HG02763 (cell line): ENCODE data around the gene C14orf132.

ENCODE experiments used
- ATAC-seq: cut with Tn5 transposase; IDR thresholded peaks from one replicate; pipeline ENCODE4 v1.9.1; 2021; ENCODE audit warnings: mild to moderate bottlenecking, moderate library complexity; ENCODE audit not compliant: unreplicated experiment

C14orf132 gene

GRCh38 chr14:96039633-96040311, 610 bp downstream of the C14orf132 start:
- ATAC-seq, result no peak

GRCh38 chr14:96040828-96041371, 1.7 kb downstream of the C14orf132 start:
- no peak for ATAC-seq

- no peak for ATAC-seq
These were observed 3.2 kb downstream of the C14orf132 start for GRCh38 chr14:96042248-96042930.

DNA sequence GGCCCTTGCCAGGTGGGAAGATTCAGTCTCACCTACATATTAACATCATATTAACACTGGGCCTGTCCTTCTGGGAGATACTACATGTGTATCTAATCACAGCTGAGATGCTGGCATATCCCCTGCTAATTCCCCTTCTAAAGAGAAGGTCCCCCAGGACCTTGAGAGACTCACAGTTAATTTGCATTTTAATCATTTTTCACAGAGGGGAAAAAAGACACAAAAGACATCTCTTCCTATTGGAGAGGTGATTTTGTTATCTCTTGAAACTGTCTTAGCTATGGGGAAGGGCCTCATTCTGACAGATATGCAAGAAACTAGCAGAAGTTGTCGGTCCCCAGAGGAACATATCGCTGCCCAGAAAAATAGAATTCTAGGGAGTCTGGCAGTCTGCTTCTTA, 7.5 kb downstream of the C14orf132 start:
- no peak for ATAC-seq

DNA sequence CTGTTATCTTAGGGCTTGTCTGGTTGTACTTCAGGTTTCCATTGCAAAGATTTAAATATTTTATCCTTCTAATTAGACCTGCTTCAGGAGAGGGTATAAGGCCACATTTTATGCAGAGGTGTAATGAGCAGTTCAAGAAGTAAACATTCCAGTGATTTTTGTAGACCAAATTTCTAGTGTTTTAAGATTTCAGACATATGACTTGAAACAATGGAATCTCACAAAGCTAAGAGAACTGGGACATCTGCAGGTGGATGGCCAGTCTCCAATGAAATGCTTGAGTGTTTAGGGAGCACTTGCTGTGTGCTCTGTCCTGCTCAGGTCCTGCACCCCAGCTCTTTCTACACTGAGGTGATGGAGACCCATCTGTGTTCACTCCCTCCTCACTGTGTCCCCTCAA, 7.9 kb downstream of the C14orf132 start:
- no peak for ATAC-seq

- ATAC-seq, result no peak
These were observed 10.8 kb downstream of the C14orf132 start for GRCh38 chr14:96049932-96050331.

- ATAC-seq, result no peak
These were observed 11.3 kb downstream of the C14orf132 start for GRCh38 chr14:96050482-96050881.

DNA sequence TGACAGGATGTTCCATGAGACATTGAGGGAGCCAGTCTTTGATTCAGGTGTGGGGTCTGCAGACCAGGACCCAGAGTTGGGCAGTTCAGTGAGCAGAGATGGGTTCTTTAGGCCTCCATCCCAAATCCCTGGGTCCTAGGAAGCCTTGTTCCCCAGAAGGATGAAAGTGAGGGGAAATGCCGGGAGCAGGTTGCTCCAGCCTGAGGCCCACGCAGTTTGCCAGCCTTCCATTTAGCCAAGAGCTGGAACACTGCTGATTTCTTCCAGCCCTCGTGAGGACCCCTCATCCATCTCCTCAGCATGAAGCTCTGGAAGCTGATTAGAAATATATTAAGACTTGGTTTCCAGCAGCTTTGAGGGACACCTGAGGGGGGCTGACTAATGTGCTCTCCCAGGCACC, 12.1 kb downstream of the C14orf132 start:
- ATAC-seq, result no peak

GRCh38 chr14:96051642-96052540, 12.7 kb downstream of the C14orf132 start:
- no peak for ATAC-seq

DNA sequence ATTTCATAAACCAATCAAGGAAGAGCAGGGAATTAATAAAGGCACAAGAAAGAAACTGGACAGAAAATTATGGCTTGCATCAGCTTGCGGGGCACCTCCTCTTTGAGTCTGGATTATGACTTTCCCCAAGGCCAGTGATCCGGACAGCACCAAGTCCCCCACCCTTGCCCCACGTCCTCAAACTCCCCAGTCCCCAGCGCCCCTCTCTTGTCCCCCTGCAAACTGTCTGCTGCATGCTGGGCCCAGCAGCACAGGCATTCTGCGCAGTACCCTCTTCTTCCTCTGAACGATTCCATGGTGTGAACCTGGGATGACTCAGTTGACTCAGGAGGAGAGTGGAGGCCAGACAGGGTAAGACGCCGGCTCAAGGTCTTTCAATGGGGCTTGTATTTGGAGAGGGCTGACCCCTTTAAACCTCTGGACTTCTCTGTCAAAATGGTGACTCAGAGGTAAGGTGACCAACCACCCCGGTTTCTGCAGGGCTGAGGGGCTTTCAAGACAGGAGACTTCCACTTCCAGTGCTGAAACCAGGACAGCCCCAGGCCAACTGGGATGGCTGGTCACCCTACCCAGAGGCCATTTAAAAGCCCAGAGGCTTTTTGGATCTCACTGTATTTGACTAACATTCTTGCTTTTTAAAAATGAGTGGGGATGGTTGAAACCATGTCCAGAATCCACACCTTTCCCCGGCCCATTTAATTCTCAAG, 13.5 kb downstream of the C14orf132 start:
- no peak for ATAC-seq

- ATAC-seq, result no peak
These were observed 14.1 kb downstream of the C14orf132 start for GRCh38 chr14:96053248-96053599.

GRCh38 chr14:96053600-96054381, 14.6 kb downstream of the C14orf132 start:
- no peak for ATAC-seq

- no peak for ATAC-seq
These were observed 15.5 kb downstream of the C14orf132 start for GRCh38 chr14:96054661-96055060.

DNA sequence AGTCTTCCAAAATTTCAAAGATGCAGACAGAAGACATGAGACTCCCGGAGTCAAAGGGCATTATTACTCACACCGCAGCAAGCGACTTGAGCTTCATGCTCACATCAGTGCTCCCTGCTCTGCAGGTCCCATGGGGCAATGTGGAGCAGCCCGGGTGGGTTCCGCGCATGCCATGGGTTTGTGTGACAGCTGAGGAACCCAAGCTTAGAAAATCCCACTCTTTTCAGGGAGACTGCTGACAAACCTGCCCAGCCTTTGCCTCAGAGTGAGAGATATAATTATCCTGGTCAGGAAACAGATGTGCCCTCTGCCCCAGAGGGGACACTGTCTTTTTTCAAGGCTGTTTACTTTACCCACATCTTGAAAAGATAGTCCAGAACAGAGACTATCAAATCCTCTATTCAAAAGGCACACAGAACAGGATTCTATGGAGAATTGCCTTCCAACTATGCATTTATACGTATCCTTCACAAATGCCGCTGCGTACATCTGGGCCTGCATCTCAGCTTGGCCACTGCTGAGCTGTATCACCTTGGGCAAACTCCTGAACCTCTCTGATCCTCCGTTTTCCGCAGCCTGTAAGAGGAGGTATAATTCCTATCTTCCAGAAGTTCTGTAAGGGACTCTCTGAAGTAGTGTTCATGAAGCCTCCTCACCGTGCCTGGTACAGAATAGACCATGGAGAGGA, 16.0 kb downstream of the C14orf132 start:
- ATAC-seq, result no peak

- no peak for ATAC-seq
These were observed 16.8 kb downstream of the C14orf132 start for GRCh38 chr14:96055753-96056508.

DNA sequence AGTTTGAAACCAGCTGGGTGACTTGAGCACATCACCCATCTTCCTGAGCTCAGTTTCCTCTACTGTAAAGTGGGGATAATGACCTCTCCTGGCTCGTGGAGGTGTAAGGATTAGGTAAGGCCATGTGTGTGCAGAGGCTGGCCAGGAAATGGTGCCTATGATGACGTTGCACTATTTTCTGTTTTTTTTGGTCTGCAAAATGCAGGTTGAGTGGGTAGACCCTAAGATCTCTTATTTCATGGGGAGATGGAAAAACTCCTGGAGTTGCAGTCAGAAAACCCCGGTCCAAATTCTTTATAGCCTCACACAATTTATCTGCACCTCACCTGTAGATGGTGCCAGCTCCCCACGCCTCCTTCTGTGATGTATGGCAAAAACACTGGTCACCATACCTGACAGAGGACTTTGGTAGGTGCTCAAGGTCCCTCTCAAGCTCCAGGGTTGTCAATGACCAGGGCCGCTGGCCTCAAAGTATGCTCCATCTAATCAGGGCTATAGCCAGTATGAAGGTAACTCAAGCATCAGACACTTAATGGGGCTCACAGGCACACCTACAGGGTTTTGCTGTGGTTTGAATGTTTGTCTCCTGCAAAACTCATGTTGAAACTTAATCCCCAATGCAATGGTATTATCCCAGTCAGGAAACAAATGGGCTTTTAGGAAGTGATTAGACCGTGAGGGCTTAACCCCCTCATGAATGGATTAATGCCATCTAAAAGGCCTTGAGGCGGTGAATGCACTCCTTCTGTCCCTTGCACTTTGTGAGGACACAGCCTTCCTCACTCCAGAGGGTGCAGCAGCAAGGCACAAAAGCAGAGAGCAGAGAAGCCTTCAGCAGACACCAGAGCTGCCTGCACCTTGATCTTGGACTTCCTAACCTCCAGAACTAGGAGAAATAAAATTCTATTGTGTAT, 17.6 kb downstream of the C14orf132 start:
- no peak for ATAC-seq

- ATAC-seq, result no peak
These were observed 18.6 kb downstream of the C14orf132 start for GRCh38 chr14:96057738-96058137.
